Memory B cell (primary cell): Measurements from ENCODE around the gene ROBO1.
"Not testable (repeated sequence)": the region's sequence is repeated elsewhere in the genome, so short reads cannot be mapped to it uniquely, and the experiment has no call there.

Experiments
- ATAC-seq: fragments of 150-1000 bp; cut with Tn5 transposase; 2 replicates; pipeline ENCODE4 v1.10.0; 2021; ENCODE audit warnings: low read depth, mild to moderate bottlenecking, moderate library complexity
- DNase-seq, 2 donors: peaks; one replicate each; pipeline ENCODE4 v3.0.0; 2022; ENCODE audit warnings: low spot score in 2 of 2
- H3K27ac Mint-ChIP-seq: one replicate; pipeline ENCODE4 v1.8.0; 2022; ENCODE audit warnings: mild to moderate bottlenecking, moderate library complexity, mixed read lengths
- H3K27me3 Mint-ChIP-seq: one replicate; pipeline ENCODE4 v1.8.0; 2022; ENCODE audit warnings: mixed read lengths
- H3K36me3 Mint-ChIP-seq: one replicate; pipeline ENCODE4 v1.8.0; 2022; ENCODE audit warnings: mild to moderate bottlenecking, mixed read lengths
- H3K4me1 Mint-ChIP-seq: one replicate; pipeline ENCODE4 v1.8.0; 2022; ENCODE audit warnings: mixed read lengths
- H3K4me3 Mint-ChIP-seq: one replicate; pipeline ENCODE4 v1.8.0; 2022; ENCODE audit warnings: mild to moderate bottlenecking, moderate library complexity, mixed read lengths
- H3K9me3 Mint-ChIP-seq: one replicate; pipeline ENCODE4 v1.8.0; 2022; ENCODE audit warnings: mixed read lengths

ROBO1 gene

GRCh38 chr3:79502216-79502681, 265.5 kb downstream of the ROBO1 start:
- H3K27ac Mint-ChIP-seq, H3K36me3 Mint-ChIP-seq, DNase-seq, H3K9me3 Mint-ChIP-seq, H3K4me3 Mint-ChIP-seq, H3K4me1 Mint-ChIP-seq, ATAC-seq, H3K27me3 Mint-ChIP-seq: not testable (repeated sequence)

GRCh38 chr3:79497447-79498111, 270.2 kb downstream of the ROBO1 start:
- no peak overlapping the region for H3K4me3 Mint-ChIP-seq
- H3K9me3 Mint-ChIP-seq = no peaks in the 10 kb centered on the region
- ATAC-seq (no peak), DNase-seq (no peak)
- H3K36me3 Mint-ChIP-seq = no peaks in the 10 kb centered on the region
- no peaks in the 10 kb centered on the region for H3K4me1 Mint-ChIP-seq
- no peak overlapping the region for H3K27ac Mint-ChIP-seq
- H3K27me3 Mint-ChIP-seq = no peaks in the 10 kb centered on the region

GRCh38 chr3:79491029-79491641, 276.7 kb downstream of the ROBO1 start:
- Mint-ChIP-seq H3K9me3 (no peaks in the 10 kb centered on the region), H3K4me1 (no peaks in the 10 kb centered on the region), H3K36me3 (no peaks in the 10 kb centered on the region), H3K27ac (no peak overlapping the region), H3K4me3 (no peak overlapping the region), H3K27me3 (no peaks in the 10 kb centered on the region)
- ATAC-seq (no peak), DNase-seq (no peak)

- H3K36me3 Mint-ChIP-seq = no peaks in the 10 kb centered on the region
- no peaks in the 10 kb centered on the region for H3K27me3 Mint-ChIP-seq
- no peak for DNase-seq
- H3K4me1 Mint-ChIP-seq = no peaks in the 10 kb centered on the region
- no peak overlapping the region for H3K27ac Mint-ChIP-seq
- H3K9me3 Mint-ChIP-seq = peaks cover 3% of the 10 kb centered on the region
- H3K4me3 Mint-ChIP-seq = no peak overlapping the region
- ATAC-seq = no peak
These were observed 277.4 kb downstream of the ROBO1 start for GRCh38 chr3:79490165-79491028.

- Mint-ChIP-seq H3K36me3 (no peaks in the 10 kb centered on the region), H3K4me3 (no peak overlapping the region), H3K27me3 (no peaks in the 10 kb centered on the region), H3K4me1 (no peaks in the 10 kb centered on the region), H3K9me3 (peaks cover 3% of the 10 kb centered on the region), H3K27ac (no peak overlapping the region)
- DNase-seq (no peak), ATAC-seq (no peak)
These were observed 279.4 kb downstream of the ROBO1 start for GRCh38 chr3:79488407-79488806.

- no peak for DNase-seq
- Mint-ChIP-seq H3K4me1 (no peaks in the 10 kb centered on the region), H3K4me3 (no peak overlapping the region), H3K27me3 (no peaks in the 10 kb centered on the region), H3K36me3 (no peaks in the 10 kb centered on the region), H3K9me3 (peaks cover 5% of the 10 kb centered on the region), H3K27ac (no peak overlapping the region)
- ATAC-seq = no peak
These were observed 287.1 kb downstream of the ROBO1 start for GRCh38 chr3:79480746-79481145.

GRCh38 chr3:79478620-79479019, 289.2 kb downstream of the ROBO1 start:
- Mint-ChIP-seq H3K36me3 (no peaks in the 10 kb centered on the region), H3K4me1 (no peaks in the 10 kb centered on the region), H3K4me3 (no peak overlapping the region), H3K9me3 (peaks cover 4% of the 10 kb centered on the region), H3K27ac (no peak overlapping the region), H3K27me3 (no peaks in the 10 kb centered on the region)
- ATAC-seq (no peak), DNase-seq (no peak)

- no peak for ATAC-seq
- Mint-ChIP-seq H3K4me3 (no peak overlapping the region), H3K27me3 (no peaks in the 10 kb centered on the region), H3K9me3 (peaks cover 2% of the 10 kb centered on the region), H3K4me1 (no peaks in the 10 kb centered on the region), H3K36me3 (no peaks in the 10 kb centered on the region), H3K27ac (no peak overlapping the region)
- DNase-seq = no peak
These were observed 290.6 kb downstream of the ROBO1 start for GRCh38 chr3:79477242-79477641.

- H3K27ac Mint-ChIP-seq = no peak overlapping the region
- no peak for ATAC-seq
- no peaks in the 10 kb centered on the region for H3K4me1 Mint-ChIP-seq
- DNase-seq = no peak
- no peak overlapping the region for H3K4me3 Mint-ChIP-seq
- no peaks in the 10 kb centered on the region for H3K27me3 Mint-ChIP-seq
- H3K36me3 Mint-ChIP-seq = no peaks in the 10 kb centered on the region
- peaks cover 2% of the 10 kb centered on the region for H3K9me3 Mint-ChIP-seq
These were observed 293.8 kb downstream of the ROBO1 start for GRCh38 chr3:79473993-79474392.

GRCh38 chr3:79467721-79468120, 300.1 kb downstream of the ROBO1 start:
- Mint-ChIP-seq H3K27ac (no peak overlapping the region), H3K9me3 (no peaks in the 10 kb centered on the region), H3K27me3 (no peaks in the 10 kb centered on the region), H3K4me3 (no peak overlapping the region), H3K4me1 (no peaks in the 10 kb centered on the region), H3K36me3 (no peaks in the 10 kb centered on the region)
- no peak for ATAC-seq
- no peak for DNase-seq

GRCh38 chr3:79461129-79461792, 306.5 kb downstream of the ROBO1 start:
- H3K36me3 Mint-ChIP-seq = no peaks in the 10 kb centered on the region
- no peaks in the 10 kb centered on the region for H3K4me1 Mint-ChIP-seq
- no peak for ATAC-seq
- H3K27me3 Mint-ChIP-seq = no peaks in the 10 kb centered on the region
- H3K9me3 Mint-ChIP-seq = no peaks in the 10 kb centered on the region
- H3K27ac Mint-ChIP-seq = no peak overlapping the region
- no peak overlapping the region for H3K4me3 Mint-ChIP-seq
- no peak for DNase-seq

- no peak for DNase-seq
- no peak for ATAC-seq
- no peak overlapping the region for H3K4me3 Mint-ChIP-seq
- no peaks in the 10 kb centered on the region for H3K36me3 Mint-ChIP-seq
- H3K27me3 Mint-ChIP-seq = no peaks in the 10 kb centered on the region
- no peaks in the 10 kb centered on the region for H3K4me1 Mint-ChIP-seq
- H3K27ac Mint-ChIP-seq = no peak overlapping the region
- no peaks in the 10 kb centered on the region for H3K9me3 Mint-ChIP-seq
These were observed 314.2 kb downstream of the ROBO1 start for GRCh38 chr3:79453600-79453999.

GRCh38 chr3:79436387-79436786, 331.4 kb downstream of the ROBO1 start:
- no peaks in the 10 kb centered on the region for H3K27me3 Mint-ChIP-seq
- no peak for DNase-seq
- no peak overlapping the region for H3K4me3 Mint-ChIP-seq
- peaks cover 5% of the 10 kb centered on the region for H3K9me3 Mint-ChIP-seq
- ATAC-seq = no peak
- H3K4me1 Mint-ChIP-seq = no peaks in the 10 kb centered on the region
- no peak overlapping the region for H3K27ac Mint-ChIP-seq
- H3K36me3 Mint-ChIP-seq = no peaks in the 10 kb centered on the region

GRCh38 chr3:79427081-79427480, 340.7 kb downstream of the ROBO1 start:
- no peak for DNase-seq
- Mint-ChIP-seq H3K4me1 (no peaks in the 10 kb centered on the region), H3K9me3 (peaks cover 6% of the 10 kb centered on the region), H3K4me3 (no peak overlapping the region), H3K27me3 (no peaks in the 10 kb centered on the region), H3K36me3 (no peaks in the 10 kb centered on the region), H3K27ac (no peak overlapping the region)
- ATAC-seq = no peak
